Measurements from ENCODE around the gene EPHA6. TPM values are rescaled to one million over a fixed set of nuclear protein-coding genes. Genes with fewer than 3 reads are reported as not detected.

EPHA6 gene
- total RNA-seq, 1 experiment from 2014 or later = 0.61 TPM

DNA sequence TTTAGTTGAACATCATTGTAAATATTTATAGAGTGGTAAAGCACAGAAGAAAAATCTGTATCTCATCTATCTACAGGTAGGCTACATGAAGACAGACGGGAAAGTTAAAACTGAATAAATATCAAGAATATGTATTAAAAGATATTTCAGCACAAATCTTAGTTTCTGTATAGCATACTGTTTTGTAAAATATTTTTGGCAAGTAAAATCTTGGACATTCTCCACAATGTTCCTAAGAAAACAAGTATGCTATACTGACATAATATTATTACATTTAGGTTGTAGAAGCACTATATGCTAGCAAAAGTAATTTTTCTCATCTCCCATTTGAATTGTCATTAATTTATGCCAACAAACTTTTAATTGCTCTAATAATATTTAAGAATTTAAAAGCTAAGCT, 623.7 kb downstream of the EPHA6 start:
- no peak overlapping the region for H3K27ac Mint-ChIP-seq
- no peak overlapping the region for H3T11ph ChIP-seq (ENCODE audit: low read length)
- H2BK20ac ChIP-seq (ENCODE audit: low read depth, low read length, poor library complexity, severe bottlenecking) = no peak overlapping the region
- H4K5ac ChIP-seq (ENCODE audit: insufficient read length, low read depth, low read length) = no peak overlapping the region
- no peaks in the 10 kb centered on the region for H3K27me3 Mint-ChIP-seq (ENCODE audit: low read depth)
- no peaks in the 10 kb centered on the region for H3K79me1 ChIP-seq (ENCODE audit: insufficient read depth, low read depth, low read length, poor library complexity, severe bottlenecking)
- H3K4ac ChIP-seq (ENCODE audit: low read depth, low read length) = no peak overlapping the region
- H3K4me2 ChIP-seq (ENCODE audit: insufficient read depth, insufficient read length, low read length) = no peak overlapping the region
- no peak overlapping the region for H3K27ac ChIP-seq (ENCODE audit: insufficient read length, low read depth, low read length)
- H4K8ac ChIP-seq (replicated peaks; ENCODE audit: insufficient read length, low read depth, low read length) = no peak overlapping the region
- H2AFZ ChIP-seq (ENCODE audit: low read length) = no peak overlapping the region
- H3K27me3 ChIP-seq (ENCODE audit: insufficient read depth, low read length) = no peaks in the 10 kb centered on the region
- H4K91ac ChIP-seq (ENCODE audit: insufficient read length, low read depth, low read length) = no peak overlapping the region
- H2AK5ac ChIP-seq (ENCODE audit: insufficient read length, low read length) = no peak overlapping the region
- H3K4me1 Mint-ChIP-seq = peaks cover 13% of the 10 kb centered on the region in 2 experiments
- H3K23ac ChIP-seq (ENCODE audit: insufficient read length, low read depth, low read length) = no peak overlapping the region
- no peaks in the 10 kb centered on the region for H3K9me3 Mint-ChIP-seq
- no peak overlapping the region for H2BK15ac ChIP-seq (ENCODE audit: low read depth, low read length)
- no peak overlapping the region for H3K56ac ChIP-seq (ENCODE audit: insufficient read length, low read depth, low read length)
- peaks cover 3% of the 10 kb centered on the region; the same call in 1 of the 2 replicates for H3K4me1 ChIP-seq (ENCODE audit: insufficient read depth, low read length)
- WGBS (ENCODE audit: extremely low coverage, insufficient read length, low lambda C conversion rate) = no CpG with 5 or more reads among the region's 1 CpG
- no peak overlapping the region for H3K4me3 Mint-ChIP-seq
- no peak overlapping the region for H2BK120ac ChIP-seq (ENCODE audit: low read depth, low read length, poor library complexity, severe bottlenecking)
- H3K9ac ChIP-seq (ENCODE audit: extremely low read depth, insufficient read length, low read length) = no peak overlapping the region
- DNase-seq = no peak
- no peak overlapping the region for H3K14ac ChIP-seq (ENCODE audit: insufficient read depth, low read length)
- TF ChIP-seq, protein P1, sequence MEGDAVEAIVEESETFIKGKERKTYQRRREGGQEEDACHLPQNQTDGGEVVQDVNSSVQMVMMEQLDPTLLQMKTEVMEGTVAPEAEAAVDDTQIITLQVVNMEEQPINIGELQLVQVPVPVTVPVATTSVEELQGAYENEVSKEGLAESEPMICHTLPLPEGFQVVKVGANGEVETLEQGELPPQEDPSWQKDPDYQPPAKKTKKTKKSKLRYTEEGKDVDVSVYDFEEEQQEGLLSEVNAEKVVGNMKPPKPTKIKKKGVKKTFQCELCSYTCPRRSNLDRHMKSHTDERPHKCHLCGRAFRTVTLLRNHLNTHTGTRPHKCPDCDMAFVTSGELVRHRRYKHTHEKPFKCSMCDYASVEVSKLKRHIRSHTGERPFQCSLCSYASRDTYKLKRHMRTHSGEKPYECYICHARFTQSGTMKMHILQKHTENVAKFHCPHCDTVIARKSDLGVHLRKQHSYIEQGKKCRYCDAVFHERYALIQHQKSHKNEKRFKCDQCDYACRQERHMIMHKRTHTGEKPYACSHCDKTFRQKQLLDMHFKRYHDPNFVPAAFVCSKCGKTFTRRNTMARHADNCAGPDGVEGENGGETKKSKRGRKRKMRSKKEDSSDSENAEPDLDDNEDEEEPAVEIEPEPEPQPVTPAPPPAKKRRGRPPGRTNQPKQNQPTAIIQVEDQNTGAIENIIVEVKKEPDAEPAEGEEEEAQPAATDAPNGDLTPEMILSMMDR (conservative IDR thresholded peaks at IDR 0.05) = no peak
- no peaks in the 10 kb centered on the region for H3K9me3 ChIP-seq (ENCODE audit: control insufficient read depth, low read depth, low read length)
- H2BK12ac ChIP-seq (ENCODE audit: insufficient read length, low read depth, low read length) = no peak overlapping the region
- no peaks in the 10 kb centered on the region for H4K20me1 ChIP-seq (ENCODE audit: control insufficient read depth, insufficient read depth, insufficient read length)
- no peaks in the 10 kb centered on the region; a peak in 1 of 7 replicates for H3K36me3 Mint-ChIP-seq (ENCODE audit: insufficient read depth in 1 of 3, low read depth in 3 of 3)
- no peaks in the 10 kb centered on the region for H3K23me2 ChIP-seq (ENCODE audit: insufficient read length, low read depth, low read length, poor library complexity, severe bottlenecking)
- H3K18ac ChIP-seq (ENCODE audit: insufficient read length, low read depth, low read length) = no peak overlapping the region
- H3K79me2 ChIP-seq (ENCODE audit: insufficient read depth, low read length) = no peaks in the 10 kb centered on the region
- no peak overlapping the region for H2BK5ac ChIP-seq (ENCODE audit: insufficient read length, low read length)
